ENCODE data around the gene ERBB4. TPM values are rescaled to one million over a fixed set of nuclear protein-coding genes. Genes with fewer than 3 reads are reported as not detected.

The ERBB4 gene
- total RNA-seq, 4 donors from 2014 or later, result 5.5 to 21.0 (median 18.3) TPM

DNA sequence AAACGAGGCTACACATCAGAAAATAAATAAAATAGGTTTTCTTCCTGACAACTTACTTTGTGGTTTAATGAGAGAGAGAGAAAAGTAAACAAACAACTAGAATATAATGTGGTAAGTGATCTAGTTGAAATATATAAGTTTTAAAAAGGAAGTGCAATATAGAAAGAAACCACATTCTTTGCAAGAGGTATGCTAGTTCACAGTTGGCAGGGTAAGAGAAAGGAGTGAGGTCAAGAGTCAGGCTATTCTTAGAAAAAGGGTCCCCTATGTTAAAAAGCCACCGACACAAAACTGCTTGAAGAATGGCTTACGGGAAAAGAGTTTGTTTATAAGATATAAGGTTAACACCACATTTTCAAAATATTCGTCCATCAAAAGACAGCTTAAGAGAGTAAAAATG is 462.1 kb downstream of the ERBB4 start:
- no peaks in the 10 kb centered on the region for H3K9me3 ChIP-seq
- no peaks in the 10 kb centered on the region for H3K27me3 ChIP-seq
- intact Hi-C loops (cut with DNase I), result no loop called here
- H3K4me3 ChIP-seq (replicated peaks in 1 of 3), result no peak overlapping the region
- H3K36me3 ChIP-seq, result no peaks in the 10 kb centered on the region
- H3K27ac ChIP-seq, result no peak overlapping the region
- DNase-seq, result no peak
- H3K4me1 ChIP-seq, result no peaks in the 10 kb centered on the region
- 63 to 71% methylated on average over 4 of the region's 4 CpGs for WGBS, 2 donors
- TF ChIP-seq POLR2A (IDR thresholded peaks at IDR 0.05), result no peak
- TF ChIP-seq, protein P1, sequence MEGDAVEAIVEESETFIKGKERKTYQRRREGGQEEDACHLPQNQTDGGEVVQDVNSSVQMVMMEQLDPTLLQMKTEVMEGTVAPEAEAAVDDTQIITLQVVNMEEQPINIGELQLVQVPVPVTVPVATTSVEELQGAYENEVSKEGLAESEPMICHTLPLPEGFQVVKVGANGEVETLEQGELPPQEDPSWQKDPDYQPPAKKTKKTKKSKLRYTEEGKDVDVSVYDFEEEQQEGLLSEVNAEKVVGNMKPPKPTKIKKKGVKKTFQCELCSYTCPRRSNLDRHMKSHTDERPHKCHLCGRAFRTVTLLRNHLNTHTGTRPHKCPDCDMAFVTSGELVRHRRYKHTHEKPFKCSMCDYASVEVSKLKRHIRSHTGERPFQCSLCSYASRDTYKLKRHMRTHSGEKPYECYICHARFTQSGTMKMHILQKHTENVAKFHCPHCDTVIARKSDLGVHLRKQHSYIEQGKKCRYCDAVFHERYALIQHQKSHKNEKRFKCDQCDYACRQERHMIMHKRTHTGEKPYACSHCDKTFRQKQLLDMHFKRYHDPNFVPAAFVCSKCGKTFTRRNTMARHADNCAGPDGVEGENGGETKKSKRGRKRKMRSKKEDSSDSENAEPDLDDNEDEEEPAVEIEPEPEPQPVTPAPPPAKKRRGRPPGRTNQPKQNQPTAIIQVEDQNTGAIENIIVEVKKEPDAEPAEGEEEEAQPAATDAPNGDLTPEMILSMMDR (IDR thresholded peaks at IDR 0.05), result no peak

DNA sequence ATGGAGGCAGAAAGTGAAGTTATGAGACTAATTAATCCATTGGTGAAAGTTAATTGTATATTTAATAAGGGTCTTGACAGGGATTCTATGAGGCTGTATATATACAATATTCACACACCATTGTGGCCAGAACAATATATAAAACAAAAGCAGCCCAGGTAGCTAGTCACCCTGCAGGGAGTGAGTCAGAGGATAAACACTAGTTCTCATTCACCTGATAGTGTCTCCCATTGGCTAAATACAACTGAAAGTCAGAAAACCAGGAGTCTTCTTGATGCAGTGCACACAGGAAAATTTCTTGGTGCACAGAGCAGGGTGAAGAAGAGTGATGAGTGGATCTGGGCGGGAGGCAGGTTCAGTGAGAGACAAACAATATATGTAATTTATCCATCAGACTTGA is 465.2 kb downstream of the ERBB4 start:
- Histone ChIP-seq H3K4me3 (replicated peaks in 1 of 3) (no peak overlapping the region), H3K9me3 (no peaks in the 10 kb centered on the region), H3K27me3 (no peaks in the 10 kb centered on the region), H3K27ac (no peak overlapping the region), H3K4me1 (no peaks in the 10 kb centered on the region), H3K36me3 (no peaks in the 10 kb centered on the region)
- intact Hi-C loops (cut with DNase I), result no loop called here
- DNase-seq, result no peak
- WGBS, 2 donors, result 87 to 94% methylated on average over 1 of the region's 1 CpG
- TF ChIP-seq POLR2A (IDR thresholded peaks at IDR 0.05), result no peak
- TF ChIP-seq, protein P1 (IDR thresholded peaks at IDR 0.05), result no peak

DNA sequence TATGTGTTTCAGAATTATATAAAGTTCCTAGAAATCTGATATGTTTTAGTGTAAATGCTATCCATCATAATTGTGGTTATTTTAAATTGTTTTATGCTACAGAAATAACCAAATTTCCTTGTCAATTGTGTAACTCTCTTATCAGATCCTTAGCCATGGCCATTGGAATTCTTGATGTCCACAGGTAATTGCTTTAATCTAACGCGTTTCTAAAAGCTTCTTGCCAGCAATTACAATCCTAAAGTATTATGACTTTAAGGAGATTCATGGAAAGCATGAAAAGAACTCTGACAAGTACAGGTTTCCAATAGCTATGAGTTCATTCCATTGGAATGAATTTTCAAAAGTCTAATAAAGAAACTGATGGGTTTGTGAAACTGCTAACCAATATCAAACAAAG is 472.1 kb downstream of the ERBB4 start:
- intact Hi-C loops (cut with DNase I), result no loop called here
- Histone ChIP-seq H3K27ac (no peak overlapping the region), H3K36me3 (no peaks in the 10 kb centered on the region), H3K9me3 (no peaks in the 10 kb centered on the region), H3K4me3 (replicated peaks in 1 of 3) (no peak overlapping the region), H3K27me3 (no peaks in the 10 kb centered on the region), H3K4me1 (no peaks in the 10 kb centered on the region)
- no peak for DNase-seq
- WGBS, 2 donors, result 77 to 89% methylated on average over 2 of the region's 2 CpGs
- TF ChIP-seq, protein P1 (IDR thresholded peaks at IDR 0.05), result no peak
- TF ChIP-seq POLR2A (IDR thresholded peaks at IDR 0.05), result no peak

DNA sequence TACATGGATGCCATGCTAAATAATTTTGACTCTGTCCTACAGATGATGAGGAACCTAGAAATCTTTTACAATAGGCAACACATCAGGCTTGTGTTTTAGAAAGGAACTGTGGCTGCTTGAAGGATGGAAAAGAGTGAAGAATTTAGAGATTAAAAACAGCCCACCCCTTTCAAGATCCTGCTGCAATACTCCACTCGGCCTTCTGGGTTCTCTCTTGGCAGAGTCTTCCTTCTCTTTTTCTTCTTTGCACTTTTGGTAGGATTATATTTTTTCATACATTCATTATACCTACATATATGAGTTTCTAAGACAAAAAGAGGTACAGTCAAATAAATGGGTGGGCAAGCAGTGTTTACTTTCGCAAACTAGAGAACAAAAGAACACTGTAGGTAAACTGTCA is 474.3 kb downstream of the ERBB4 start:
- H3K36me3 ChIP-seq, result no peaks in the 10 kb centered on the region
- DNase-seq, result no peak
- TF ChIP-seq, protein P1 (IDR thresholded peaks at IDR 0.05), result no peak
- no peak for TF ChIP-seq POLR2A (IDR thresholded peaks at IDR 0.05)
- intact Hi-C loops (cut with DNase I), result no loop called here
- H3K4me1 ChIP-seq, result no peaks in the 10 kb centered on the region
- no peaks in the 10 kb centered on the region for H3K9me3 ChIP-seq
- H3K4me3 ChIP-seq (replicated peaks in 1 of 3), result no peak overlapping the region
- no peaks in the 10 kb centered on the region for H3K27me3 ChIP-seq
- H3K27ac ChIP-seq, result no peak overlapping the region
- WGBS, 2 donors, result 83 to 90% methylated on average over 2 of the region's 2 CpGs

DNA sequence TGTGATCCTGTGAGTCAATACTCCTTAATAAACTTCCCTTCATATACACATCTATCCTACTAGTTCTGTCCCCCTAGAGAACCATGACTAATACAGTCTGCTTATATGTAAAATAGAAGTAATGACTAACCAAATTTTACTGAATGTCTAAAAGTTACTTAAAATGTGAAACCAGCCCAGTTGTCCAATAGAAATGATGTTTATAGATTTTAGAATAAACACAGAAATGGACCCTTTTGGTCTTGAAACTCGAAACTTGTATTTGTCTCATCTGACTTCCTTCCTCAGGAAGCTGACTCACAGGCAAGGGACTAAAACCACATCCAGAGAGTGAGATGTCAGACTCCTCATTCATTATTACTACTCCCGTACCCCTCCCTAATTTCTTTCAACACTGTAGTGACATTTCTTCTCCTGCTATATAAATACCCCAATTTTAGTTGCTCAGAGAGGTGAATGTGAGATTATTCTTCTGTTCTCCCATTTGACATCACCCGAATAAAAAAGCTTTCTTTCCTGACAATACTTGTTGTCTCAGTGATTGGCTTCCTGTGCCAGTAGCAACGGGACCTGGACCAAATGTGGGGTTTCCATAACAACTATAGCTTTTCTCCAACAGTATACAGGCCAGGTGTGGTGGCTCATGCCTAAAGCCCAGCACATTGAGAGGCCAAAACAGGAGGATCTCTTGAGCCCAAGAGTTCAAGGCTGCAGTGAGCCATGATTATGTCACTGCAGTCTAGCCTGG is 486.0 kb downstream of the ERBB4 start:
- no peaks in the 10 kb centered on the region for H3K9me3 ChIP-seq
- no peaks in the 10 kb centered on the region for H3K36me3 ChIP-seq
- intact Hi-C loops (cut with DNase I), result no loop called here
- no peak for DNase-seq
- H3K27ac ChIP-seq, result no peak overlapping the region
- TF ChIP-seq, protein P1 (IDR thresholded peaks at IDR 0.05), result no peak
- TF ChIP-seq POLR2A (IDR thresholded peaks at IDR 0.05), result no peak
- no peaks in the 10 kb centered on the region for H3K27me3 ChIP-seq
- H3K4me1 ChIP-seq, result no peaks in the 10 kb centered on the region
- H3K4me3 ChIP-seq (replicated peaks in 1 of 3), result no peak overlapping the region
- 60 to 73% methylated on average over 4 of the region's 4 CpGs for WGBS, 2 donors
